Left ventricle myocardium inferior (tissue), 1 donor: ENCODE results near the gene STRIT1. TPM values are rescaled to one million over a fixed set of nuclear protein-coding genes. Genes with fewer than 3 reads are reported as not detected.

ENCODE experiments used
- DNase-seq: peaks from one replicate; pipeline ENCODE4 v3.0.0-alpha.2; 2020
- H3K27ac ChIP-seq: fragments of 200-600 bp; replicated peaks from 2 replicates; pipeline ENCODE4 v1.8.0; 2021
- H3K27me3 ChIP-seq: fragments of 200-600 bp; 2 replicates; pipeline ENCODE4 v1.8.0; 2021; ENCODE audit warnings: low read depth
- H3K36me3 ChIP-seq: fragments of 200-600 bp; 2 replicates; pipeline ENCODE4 v1.8.0; 2021
- H3K4me1 ChIP-seq: fragments of 200-600 bp; 2 replicates; pipeline ENCODE4 v1.8.0; 2021
- H3K4me3 ChIP-seq: fragments of 200-600 bp; 2 replicates; pipeline ENCODE4 v1.8.0; 2021; ENCODE audit warnings: mild to moderate bottlenecking, moderate library complexity
- H3K9me3 ChIP-seq: fragments of 200-600 bp; replicated peaks from 2 replicates; pipeline ENCODE4 v1.8.0; 2021
- CTCF ChIP-seq: fragments of 200-600 bp; IDR thresholded peaks from 2 replicates; pipeline ENCODE4 v1.8.0; 2021; ENCODE audit warnings: antibody characterized with exemption, mild to moderate bottlenecking, borderline replicate concordance
- intact Hi-C: fragments of 100-400 bp; cut with micrococcal nuclease; formaldehyde crosslinking; loops from one replicate; pipeline ENCODE4 v1.11.0; 2022
- total RNA-seq: library from RNA; stranded (reverse); fragmentation: NEBNext Ultra II Directional; extraction: Animal tissue kit (Norgen Biotek cat#: 25700); gene quantifications from one replicate; pipeline ENCODE4 v1.2.1, GENCODE V29; 2021
- donor health status: DM: no; HTN: yes; CAD: no; lungs with severe emphysema.

STRIT1 gene
- total RNA-seq, 1 donor from 2014 or later = 11.7 TPM

- intact Hi-C loops = no loop called here
- Histone ChIP-seq H3K4me3 (no peak overlapping the region), H3K36me3 (no peaks in the 10 kb centered on the region), H3K9me3 (peaks cover 10% of the 10 kb centered on the region), H3K27me3 (no peaks in the 10 kb centered on the region), H3K4me1 (no peaks in the 10 kb centered on the region), H3K27ac (no peak overlapping the region)
- DNase-seq = no peak
- TF ChIP-seq CTCF = no peak
These were observed 10.9 kb upstream of the STRIT1 start for GRCh38 chr3:155304394-155304793.

GRCh38 chr3:155303540-155304097, 10.1 kb upstream of the STRIT1 start:
- no peak overlapping the region for H3K4me3 ChIP-seq
- no peaks in the 10 kb centered on the region for H3K4me1 ChIP-seq
- intact Hi-C loops = no loop called here
- TF ChIP-seq CTCF = no peak
- H3K9me3 ChIP-seq = peaks cover 11% of the 10 kb centered on the region
- no peak overlapping the region for H3K27ac ChIP-seq
- H3K36me3 ChIP-seq = no peaks in the 10 kb centered on the region
- no peaks in the 10 kb centered on the region for H3K27me3 ChIP-seq
- DNase-seq = no peak

- no peak overlapping the region for H3K4me3 ChIP-seq
- no peaks in the 10 kb centered on the region for H3K4me1 ChIP-seq
- no peak for TF ChIP-seq CTCF
- intact Hi-C loops = no loop called here
- peaks cover 19% of the 10 kb centered on the region for H3K9me3 ChIP-seq
- H3K36me3 ChIP-seq = no peaks in the 10 kb centered on the region
- no peak overlapping the region for H3K27ac ChIP-seq
- H3K27me3 ChIP-seq = no peaks in the 10 kb centered on the region
- no peak for DNase-seq
These were observed 9.4 kb upstream of the STRIT1 start for GRCh38 chr3:155302891-155303290.

- no peak for DNase-seq
- Histone ChIP-seq H3K27ac (no peak overlapping the region), H3K4me1 (no peaks in the 10 kb centered on the region), H3K27me3 (no peaks in the 10 kb centered on the region), H3K4me3 (no peak overlapping the region), H3K9me3 (peaks cover 23% of the 10 kb centered on the region), H3K36me3 (no peaks in the 10 kb centered on the region)
- TF ChIP-seq CTCF = no peak
- intact Hi-C loops = no loop called here
These were observed 9.0 kb upstream of the STRIT1 start for GRCh38 chr3:155302481-155302880.

GRCh38 chr3:155297100-155297499, 3.6 kb upstream of the STRIT1 start:
- Histone ChIP-seq H3K27ac (no peak overlapping the region), H3K9me3 (peaks cover 28% of the 10 kb centered on the region), H3K4me1 (no peaks in the 10 kb centered on the region), H3K4me3 (no peak overlapping the region), H3K27me3 (no peaks in the 10 kb centered on the region), H3K36me3 (no peaks in the 10 kb centered on the region)
- TF ChIP-seq CTCF = no peak
- no peak for DNase-seq
- intact Hi-C loops = no loop called here
